Upper lobe of right lung (tissue), 1 donor: ENCODE measurements around the gene MGAT2. TPM values are rescaled to one million over a fixed set of nuclear protein-coding genes. Genes with fewer than 3 reads are reported as not detected.
"Not testable (repeated sequence)": the region's sequence is repeated elsewhere in the genome, so short reads cannot be mapped to it uniquely, and the experiment has no call there.

ENCODE experiments used
- ATAC-seq: fragments of 200-7000 bp; cut with Tn5 transposase; one replicate; pipeline ENCODE4 v1.9.1; 2020; ENCODE audit warnings: mild to moderate bottlenecking, moderate library complexity
- DNase-seq: peaks from one replicate; pipeline ENCODE4 v3.0.0-alpha.2; 2020
- H3K27ac ChIP-seq: fragments of 200-600 bp; one replicate; pipeline ENCODE4 v1.8.0; 2022
- H3K27me3 ChIP-seq: fragments of 200-600 bp; one replicate; pipeline ENCODE4 v1.8.0; 2022; ENCODE audit warnings: mild to moderate bottlenecking
- H3K36me3 ChIP-seq: fragments of 200-600 bp; one replicate; pipeline ENCODE4 v1.8.0; 2022
- H3K4me1 ChIP-seq: fragments of 200-600 bp; one replicate; pipeline ENCODE4 v1.8.0; 2022
- H3K4me3 ChIP-seq: fragments of 200-600 bp; one replicate; pipeline ENCODE4 v1.8.0; 2022; ENCODE audit warnings: mild to moderate bottlenecking
- H3K9me3 ChIP-seq: fragments of 200-600 bp; one replicate; pipeline ENCODE4 v1.8.0; 2022
- intact Hi-C: fragments of 100-400 bp; cut with DNase I; formaldehyde crosslinking; loops from one replicate; pipeline ENCODE4 v1.11.0; 2022
- total RNA-seq: library from RNA; stranded (reverse); fragmentation: NEBNext Ultra II Directional; extraction: Animal tissue kit (Norgen Biotek cat#: 25700); gene quantifications from one replicate; pipeline ENCODE4 v1.2.1, GENCODE V29; 2021
- TF ChIP-seq, protein P1 (sequence below): fragments of 200-600 bp; IDR thresholded peaks from one replicate; pipeline ENCODE4 v1.8.0; 2022; ENCODE audit warnings: antibody characterized with exemption
- donor health status: DM: no; HTN: yes; CAD: no; lungs with severe emphysema.

MGAT2 gene
- total RNA-seq, 1 donor from 2014 or later = 27.1 TPM

DNA sequence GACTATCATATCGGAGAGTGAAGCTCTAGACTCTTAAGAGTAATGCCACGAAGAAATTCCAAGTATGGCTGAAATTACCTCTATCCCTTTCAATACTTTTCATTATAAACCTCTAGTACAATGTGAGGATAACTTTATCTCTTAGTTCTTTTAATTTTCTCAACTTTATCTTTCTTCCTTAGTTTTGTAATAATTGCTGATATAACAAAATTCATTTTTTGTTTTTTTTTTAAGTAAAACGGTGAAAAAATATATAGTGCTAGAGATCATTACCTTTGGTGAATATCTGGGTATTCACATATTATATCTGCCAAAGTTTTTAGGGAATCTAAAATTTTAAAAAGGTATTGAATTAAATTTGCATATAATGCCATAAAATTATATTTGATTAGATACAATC lies 33.9 kb downstream of the MGAT2 start:
- Histone ChIP-seq H3K27me3 (no peaks in the 10 kb centered on the region), H3K27ac (no peak overlapping the region), H3K36me3 (no peaks in the 10 kb centered on the region), H3K9me3 (no peaks in the 10 kb centered on the region), H3K4me1 (no peaks in the 10 kb centered on the region), H3K4me3 (no peak overlapping the region)
- ATAC-seq = no peak
- TF ChIP-seq, protein P1, sequence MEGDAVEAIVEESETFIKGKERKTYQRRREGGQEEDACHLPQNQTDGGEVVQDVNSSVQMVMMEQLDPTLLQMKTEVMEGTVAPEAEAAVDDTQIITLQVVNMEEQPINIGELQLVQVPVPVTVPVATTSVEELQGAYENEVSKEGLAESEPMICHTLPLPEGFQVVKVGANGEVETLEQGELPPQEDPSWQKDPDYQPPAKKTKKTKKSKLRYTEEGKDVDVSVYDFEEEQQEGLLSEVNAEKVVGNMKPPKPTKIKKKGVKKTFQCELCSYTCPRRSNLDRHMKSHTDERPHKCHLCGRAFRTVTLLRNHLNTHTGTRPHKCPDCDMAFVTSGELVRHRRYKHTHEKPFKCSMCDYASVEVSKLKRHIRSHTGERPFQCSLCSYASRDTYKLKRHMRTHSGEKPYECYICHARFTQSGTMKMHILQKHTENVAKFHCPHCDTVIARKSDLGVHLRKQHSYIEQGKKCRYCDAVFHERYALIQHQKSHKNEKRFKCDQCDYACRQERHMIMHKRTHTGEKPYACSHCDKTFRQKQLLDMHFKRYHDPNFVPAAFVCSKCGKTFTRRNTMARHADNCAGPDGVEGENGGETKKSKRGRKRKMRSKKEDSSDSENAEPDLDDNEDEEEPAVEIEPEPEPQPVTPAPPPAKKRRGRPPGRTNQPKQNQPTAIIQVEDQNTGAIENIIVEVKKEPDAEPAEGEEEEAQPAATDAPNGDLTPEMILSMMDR = no peak
- intact Hi-C loops = no loop called here
- no peak for DNase-seq

DNA sequence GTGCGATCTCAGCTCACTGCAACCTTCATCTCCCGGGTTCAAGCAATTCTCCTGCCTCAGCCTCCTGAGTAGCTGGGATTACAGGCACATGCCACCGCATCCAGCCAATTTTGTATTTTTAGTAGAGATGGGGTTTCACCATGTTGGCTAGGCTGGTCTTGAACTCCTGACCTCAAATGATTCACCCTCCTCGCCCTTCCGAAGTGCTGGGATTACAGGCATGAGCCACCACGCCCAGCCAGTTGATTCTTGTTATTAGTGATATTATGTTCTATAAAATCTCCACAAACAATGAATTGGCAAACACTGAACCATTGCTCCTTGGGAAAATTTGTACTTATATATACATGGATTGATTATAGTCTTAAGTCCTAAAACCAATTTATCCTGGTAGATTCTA lies 36.9 kb downstream of the MGAT2 start:
- H3K36me3 ChIP-seq, H3K27ac ChIP-seq, DNase-seq, H3K27me3 ChIP-seq, intact Hi-C loops, H3K4me1 ChIP-seq, H3K4me3 ChIP-seq, H3K9me3 ChIP-seq, ATAC-seq: not testable (repeated sequence)

DNA sequence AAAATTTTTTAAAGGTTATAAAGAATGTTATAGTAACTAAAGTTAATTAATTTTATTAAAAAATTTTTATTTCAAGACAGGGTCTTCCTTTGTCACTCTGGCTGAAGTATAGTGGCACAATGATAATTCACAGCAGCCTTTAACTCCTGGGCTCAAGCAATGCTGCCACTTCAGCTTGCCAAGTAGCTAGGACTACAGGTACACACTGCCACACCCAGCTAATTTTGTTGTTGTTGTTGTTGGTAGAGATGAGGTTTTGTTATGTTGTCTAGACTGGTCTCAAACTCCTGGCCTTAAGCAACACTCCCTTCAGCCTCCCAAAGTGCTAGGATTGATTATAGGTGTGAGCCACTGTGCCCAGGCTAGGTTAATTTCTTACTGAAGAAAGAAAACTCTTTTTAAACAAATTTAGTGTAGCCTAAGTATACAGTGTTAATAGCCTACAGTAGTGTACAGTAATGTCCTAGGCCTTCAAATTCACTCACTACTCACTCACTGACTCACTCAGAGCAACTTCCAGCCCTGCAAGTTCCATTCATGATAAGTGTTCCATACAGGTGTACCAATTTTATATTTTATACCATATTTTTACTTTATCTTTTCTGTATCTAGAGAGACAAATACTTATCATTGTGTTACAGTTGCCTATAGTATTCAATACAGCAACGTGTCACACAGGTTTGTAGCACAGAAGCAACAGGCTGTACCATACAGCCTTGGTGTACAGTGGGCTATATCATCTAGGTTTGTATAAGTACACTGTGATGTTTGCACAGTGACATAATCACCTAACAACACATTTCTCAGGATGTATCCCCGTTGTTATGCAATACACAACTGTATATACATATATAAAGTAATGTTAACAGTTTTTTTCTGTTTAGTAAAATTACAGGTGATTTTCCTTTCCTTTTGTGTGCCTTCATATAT lies 39.2 kb downstream of the MGAT2 start:
- TF ChIP-seq, protein P1 = no peak
- Histone ChIP-seq H3K9me3 (no peaks in the 10 kb centered on the region), H3K27ac (no peak overlapping the region), H3K27me3 (no peaks in the 10 kb centered on the region), H3K4me1 (no peaks in the 10 kb centered on the region), H3K36me3 (no peaks in the 10 kb centered on the region), H3K4me3 (no peak overlapping the region)
- ATAC-seq (no peak), DNase-seq (no peak)
- intact Hi-C loops = no loop called here

DNA sequence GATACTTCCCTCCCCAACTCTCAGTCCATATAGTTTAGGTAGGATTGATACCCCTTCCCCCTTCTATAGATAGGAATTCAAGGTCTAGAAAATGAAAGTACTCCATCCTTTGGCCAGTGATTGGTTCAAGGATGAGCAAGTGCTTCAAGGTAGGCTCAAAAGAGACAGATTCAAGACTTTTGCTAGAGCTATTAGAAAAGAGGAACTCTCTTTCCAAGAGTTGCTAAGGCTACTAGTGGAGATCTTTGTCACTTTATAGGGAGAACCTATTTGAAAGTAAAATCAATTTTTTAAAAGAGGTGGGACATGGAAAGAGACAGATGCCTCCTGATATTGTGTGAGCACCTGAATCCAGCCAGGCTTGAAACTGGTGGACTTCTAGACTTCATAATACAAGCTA lies 49.9 kb downstream of the MGAT2 start:
- Histone ChIP-seq H3K36me3 (no peaks in the 10 kb centered on the region), H3K27me3 (no peaks in the 10 kb centered on the region), H3K9me3 (no peaks in the 10 kb centered on the region), H3K27ac (no peak overlapping the region), H3K4me3 (no peak overlapping the region), H3K4me1 (no peaks in the 10 kb centered on the region)
- TF ChIP-seq, protein P1 = no peak
- intact Hi-C loops = no loop called here
- no peak for DNase-seq
- no peak for ATAC-seq

Other genes starting within 250 kb of the MGAT2 start
- 1,185 TPM for gene RPS29, start 34.4 kb upstream of the MGAT2 start, total RNA-seq
- 6.0 TPM for gene LRR1, start 21.9 kb upstream of the MGAT2 start, total RNA-seq
- gene RPL36AL, start 173 bp upstream of the MGAT2 start, total RNA-seq = 157 TPM
- 5.6 TPM for gene DNAAF2, start 14.4 kb downstream of the MGAT2 start, total RNA-seq
- gene POLE2, start 67.4 kb downstream of the MGAT2 start, total RNA-seq = 0.98 TPM
- gene KLHDC1, start 72.3 kb downstream of the MGAT2 start, total RNA-seq = 7.6 TPM
- 45.8 TPM for gene KLHDC2, start 147.4 kb downstream of the MGAT2 start, total RNA-seq
- gene NEMF, start 232.0 kb downstream of the MGAT2 start, total RNA-seq = 57.4 TPM